Measurements from ENCODE around the gene ALKBH7.
A peak's percentile ranks its signal among the peaks of the same experiment; 100 is the strongest.
"Not testable (repeated sequence)": the region's sequence is repeated elsewhere in the genome, so short reads cannot be mapped to it uniquely, and the experiment has no call there.

The ALKBH7 gene

GRCh38 chr19:6392221-6393073, 19.9 kb downstream of the ALKBH7 start:
- H3K36me3 ChIP-seq (ENCODE audit: control insufficient read depth, insufficient read depth, low read length) = peaks cover 21% of the 10 kb centered on the region
- H3K4me3 ChIP-seq (ENCODE audit: low read depth, low read length) = peak overlapping the region; percentile 98
- H3K4me1 ChIP-seq (ENCODE audit: control insufficient read depth, insufficient read depth, low read length) = no peaks in the 10 kb centered on the region
- peak overlapping the region; percentile 94 for H3K9ac ChIP-seq (ENCODE audit: low read depth, low read length)
- H3K27me3 ChIP-seq (ENCODE audit: control insufficient read depth, insufficient read depth, low read length) = no peaks in the 10 kb centered on the region
- H3K9me3 ChIP-seq (ENCODE audit: control insufficient read depth, insufficient read depth, low read length) = no peaks in the 10 kb centered on the region

- H3K27me3 ChIP-seq (ENCODE audit: control insufficient read depth, insufficient read depth, low read length) = no peaks in the 10 kb centered on the region
- H3K4me3 ChIP-seq (ENCODE audit: low read depth, low read length) = peak within 1 kb of the TSS; percentile 98
- peak within 1 kb of the TSS; percentile 94 for H3K9ac ChIP-seq (ENCODE audit: low read depth, low read length)
- H3K4me1 ChIP-seq (ENCODE audit: control insufficient read depth, insufficient read depth, low read length) = no peaks in the 10 kb centered on the region
- peaks cover 14% of the 10 kb centered on the region for H3K36me3 ChIP-seq (ENCODE audit: control insufficient read depth, insufficient read depth, low read length)
- no peaks in the 10 kb centered on the region for H3K9me3 ChIP-seq (ENCODE audit: control insufficient read depth, insufficient read depth, low read length)
Observed at GRCh38 chr19:6393074-6393982, 20.7 kb downstream of the ALKBH7 start, which contains the start of gene GTF2F1. GTF2F1 (minus strand) TSS chr19:6393164; CDS start chr19:6392995, 169 bp downstream.

GRCh38 chr19:6393983-6394412, 21.4 kb downstream of the ALKBH7 start:
- H3K27me3 ChIP-seq (ENCODE audit: control insufficient read depth, insufficient read depth, low read length) = no peaks in the 10 kb centered on the region
- H3K4me1 ChIP-seq (ENCODE audit: control insufficient read depth, insufficient read depth, low read length) = no peaks in the 10 kb centered on the region
- H3K36me3 ChIP-seq (ENCODE audit: control insufficient read depth, insufficient read depth, low read length) = peaks cover 9% of the 10 kb centered on the region
- H3K9ac ChIP-seq (ENCODE audit: low read depth, low read length) = peak overlapping the region; percentile 60
- peak overlapping the region; percentile 98 for H3K4me3 ChIP-seq (ENCODE audit: low read depth, low read length)
- no peaks in the 10 kb centered on the region for H3K9me3 ChIP-seq (ENCODE audit: control insufficient read depth, insufficient read depth, low read length)

GRCh38 chr19:6394831-6395230, 22.2 kb downstream of the ALKBH7 start:
- H3K9me3 ChIP-seq (ENCODE audit: control insufficient read depth, insufficient read depth, low read length) = no peaks in the 10 kb centered on the region
- H3K9ac ChIP-seq (ENCODE audit: low read depth, low read length) = no peak overlapping the region
- H3K4me1 ChIP-seq (ENCODE audit: control insufficient read depth, insufficient read depth, low read length) = no peaks in the 10 kb centered on the region
- H3K36me3 ChIP-seq (ENCODE audit: control insufficient read depth, insufficient read depth, low read length) = peaks cover 5% of the 10 kb centered on the region
- H3K27me3 ChIP-seq (ENCODE audit: control insufficient read depth, insufficient read depth, low read length) = no peaks in the 10 kb centered on the region
- no peak overlapping the region for H3K4me3 ChIP-seq (ENCODE audit: low read depth, low read length)

- Histone ChIP-seq H3K4me3 (ENCODE audit: low read depth, low read length) (no peak overlapping the region), H3K9me3 (ENCODE audit: control insufficient read depth, insufficient read depth, low read length) (no peaks in the 10 kb centered on the region), H3K27me3 (ENCODE audit: control insufficient read depth, insufficient read depth, low read length) (no peaks in the 10 kb centered on the region), H3K36me3 (ENCODE audit: control insufficient read depth, insufficient read depth, low read length) (no peaks in the 10 kb centered on the region), H3K9ac (ENCODE audit: low read depth, low read length) (no peak overlapping the region), H3K4me1 (ENCODE audit: control insufficient read depth, insufficient read depth, low read length) (no peaks in the 10 kb centered on the region)
Observed at GRCh38 chr19:6396305-6396704, 23.7 kb downstream of the ALKBH7 start.

- not testable (repeated sequence) for H3K36me3 ChIP-seq (ENCODE audit: control insufficient read depth, insufficient read depth, low read length); H3K27me3 ChIP-seq (ENCODE audit: control insufficient read depth, insufficient read depth, low read length); H3K4me3 ChIP-seq (ENCODE audit: low read depth, low read length); H3K9me3 ChIP-seq (ENCODE audit: control insufficient read depth, insufficient read depth, low read length); H3K4me1 ChIP-seq (ENCODE audit: control insufficient read depth, insufficient read depth, low read length); H3K9ac ChIP-seq (ENCODE audit: low read depth, low read length)
Observed at GRCh38 chr19:6400062-6400944, 27.7 kb downstream of the ALKBH7 start.

- no peaks in the 10 kb centered on the region for H3K9me3 ChIP-seq (ENCODE audit: control insufficient read depth, insufficient read depth, low read length)
- no peak overlapping the region for H3K9ac ChIP-seq (ENCODE audit: low read depth, low read length)
- H3K4me3 ChIP-seq (ENCODE audit: low read depth, low read length) = no peak overlapping the region
- H3K27me3 ChIP-seq (ENCODE audit: control insufficient read depth, insufficient read depth, low read length) = no peaks in the 10 kb centered on the region
- no peaks in the 10 kb centered on the region for H3K36me3 ChIP-seq (ENCODE audit: control insufficient read depth, insufficient read depth, low read length)
- no peaks in the 10 kb centered on the region for H3K4me1 ChIP-seq (ENCODE audit: control insufficient read depth, insufficient read depth, low read length)
Observed at GRCh38 chr19:6402058-6402457, 29.5 kb downstream of the ALKBH7 start.

GRCh38 chr19:6402837-6403608, 30.4 kb downstream of the ALKBH7 start:
- Histone ChIP-seq H3K9ac (ENCODE audit: low read depth, low read length) (no peak overlapping the region), H3K9me3 (ENCODE audit: control insufficient read depth, insufficient read depth, low read length) (no peaks in the 10 kb centered on the region), H3K4me3 (ENCODE audit: low read depth, low read length) (no peak overlapping the region), H3K4me1 (ENCODE audit: control insufficient read depth, insufficient read depth, low read length) (no peaks in the 10 kb centered on the region), H3K27me3 (ENCODE audit: control insufficient read depth, insufficient read depth, low read length) (no peaks in the 10 kb centered on the region), H3K36me3 (ENCODE audit: control insufficient read depth, insufficient read depth, low read length) (no peaks in the 10 kb centered on the region)

- Histone ChIP-seq H3K36me3 (ENCODE audit: control insufficient read depth, insufficient read depth, low read length) (no peaks in the 10 kb centered on the region), H3K4me3 (ENCODE audit: low read depth, low read length) (no peak overlapping the region), H3K27me3 (ENCODE audit: control insufficient read depth, insufficient read depth, low read length) (no peaks in the 10 kb centered on the region), H3K9me3 (ENCODE audit: control insufficient read depth, insufficient read depth, low read length) (no peaks in the 10 kb centered on the region), H3K4me1 (ENCODE audit: control insufficient read depth, insufficient read depth, low read length) (no peaks in the 10 kb centered on the region), H3K9ac (ENCODE audit: low read depth, low read length) (no peak overlapping the region)
Observed at GRCh38 chr19:6406401-6406800, 33.8 kb downstream of the ALKBH7 start.

- H3K36me3 ChIP-seq (ENCODE audit: control insufficient read depth, insufficient read depth, low read length) = peaks cover 4% of the 10 kb centered on the region
- no peaks in the 10 kb centered on the region for H3K27me3 ChIP-seq (ENCODE audit: control insufficient read depth, insufficient read depth, low read length)
- no peaks in the 10 kb centered on the region for H3K4me1 ChIP-seq (ENCODE audit: control insufficient read depth, insufficient read depth, low read length)
- no peak overlapping the region for H3K4me3 ChIP-seq (ENCODE audit: low read depth, low read length)
- no peak overlapping the region for H3K9ac ChIP-seq (ENCODE audit: low read depth, low read length)
- H3K9me3 ChIP-seq (ENCODE audit: control insufficient read depth, insufficient read depth, low read length) = no peaks in the 10 kb centered on the region
Observed at GRCh38 chr19:6409346-6409745, 36.8 kb downstream of the ALKBH7 start.

All from iPS-15b (cell line).